GM19043 (cell line): ENCODE results near the gene PSIP1.
"Not testable (repeated sequence)": the region's sequence is repeated elsewhere in the genome, so short reads cannot be mapped to it uniquely, and the experiment has no call there.

ENCODE experiments used
- ATAC-seq: cut with Tn5 transposase; IDR thresholded peaks from one replicate; pipeline ENCODE4 v1.9.1; 2021; ENCODE audit warnings: low read depth; ENCODE audit not compliant: unreplicated experiment

Gene PSIP1

GRCh38 chr9:15510789-15511575 is at the start of gene PSIP1:
PSIP1 (minus strand) TSS chr9:15510970; CDS start chr9:15510188, 782 bp downstream.
- peak; percentile 73 for ATAC-seq

GRCh38 chr9:15553528-15553898 is 42.7 kb upstream of the PSIP1 start:
- peak; percentile 22 for ATAC-seq

- ATAC-seq, result peak; percentile 67
These were observed 42.1 kb upstream of the PSIP1 start, which contains the start of gene CCDC171 for GRCh38 chr9:15552636-15553527. CCDC171 (plus strand) TSS chr9:15553043; CDS start chr9:15564089, 11,046 bp downstream.

- ATAC-seq, result no peak
These were observed 38.8 kb upstream of the PSIP1 start for GRCh38 chr9:15549611-15550010.

- ATAC-seq, result no peak
These were observed 32.5 kb upstream of the PSIP1 start for GRCh38 chr9:15543047-15543813.

- ATAC-seq, result no peak
These were observed 31.9 kb upstream of the PSIP1 start for GRCh38 chr9:15542624-15543023.

GRCh38 chr9:15541872-15542271 is 31.1 kb upstream of the PSIP1 start:
- ATAC-seq, result no peak

- peak; percentile 29 for ATAC-seq
These were observed 20.6 kb upstream of the PSIP1 start for GRCh38 chr9:15531380-15531779.

GRCh38 chr9:15529566-15530324 is 19.0 kb upstream of the PSIP1 start:
- ATAC-seq, result peak; percentile 74

- ATAC-seq, result not testable (repeated sequence)
These were observed 16.3 kb upstream of the PSIP1 start for GRCh38 chr9:15527035-15527434.

GRCh38 chr9:15525958-15526357 is 15.2 kb upstream of the PSIP1 start:
- ATAC-seq, result no peak

- no peak for ATAC-seq
These were observed 14.2 kb upstream of the PSIP1 start for GRCh38 chr9:15524845-15525455.

- no peak for ATAC-seq
These were observed 11.5 kb upstream of the PSIP1 start for GRCh38 chr9:15522130-15522755.

- no peak for ATAC-seq
These were observed 10.5 kb upstream of the PSIP1 start for GRCh38 chr9:15521254-15521653.

- no peak for ATAC-seq
These were observed 9.1 kb upstream of the PSIP1 start for GRCh38 chr9:15519831-15520230.

GRCh38 chr9:15513335-15513734 is 2.6 kb upstream of the PSIP1 start:
- ATAC-seq, result no peak

GRCh38 chr9:15512889-15513288 is 2.1 kb upstream of the PSIP1 start:
- no peak for ATAC-seq

- no peak for ATAC-seq
These were observed 1.4 kb upstream of the PSIP1 start for GRCh38 chr9:15512204-15512603.
